ENCODE data around the gene GRIA3.

DNA sequence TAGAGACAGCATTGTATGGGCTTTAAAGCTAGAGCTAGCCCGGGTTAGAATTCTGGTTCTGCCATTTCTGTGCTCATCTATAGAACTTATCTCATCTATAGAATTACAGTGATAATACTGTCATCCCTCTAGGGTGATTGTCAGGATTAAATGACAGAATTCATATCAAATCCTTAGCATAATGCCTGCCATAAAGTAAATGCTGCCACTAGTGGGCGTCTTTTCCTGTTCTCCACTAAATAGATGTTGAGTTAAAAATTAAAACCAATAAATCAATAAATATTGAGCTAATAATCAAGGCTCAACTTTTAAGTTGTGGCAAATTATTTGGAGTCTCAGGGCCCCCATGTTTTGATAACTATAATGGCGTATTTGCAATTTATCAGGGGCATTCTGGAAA lies 19.7 kb downstream of the GRIA3 start:
- TF ChIP-seq FOXK2 (IDR thresholded peaks at IDR 0.05) = no peak
- TF ChIP-seq NFIC (IDR thresholded peaks at IDR 0.05; ENCODE audit: low read depth, low read length) = no peak
- no peak for TF ChIP-seq EP300 (IDR thresholded peaks at IDR 0.05; ENCODE audit: borderline replicate concordance in 1 of 2, control insufficient read depth in 1 of 2, low read depth in 2 of 2, low read length in 2 of 2)
- no peak for TF ChIP-seq POLR2A (IDR thresholded peaks at IDR 0.05; ENCODE audit: low read depth, low read length)
- no peak for TF ChIP-seq SRF (IDR thresholded peaks at IDR 0.05; ENCODE audit: low read depth in 2 of 2, low read length in 2 of 2)
- no peak for TF ChIP-seq TBL1XR1 (IDR thresholded peaks at IDR 0.05; ENCODE audit: low read depth, low read length)
- TF ChIP-seq TAF1 (IDR thresholded peaks at IDR 0.05; ENCODE audit: borderline replicate concordance, low read depth, low read length) = no peak
- TF ChIP-seq TCF7 (IDR thresholded peaks at IDR 0.05; ENCODE audit: borderline replicate concordance) = no peak
- TF ChIP-seq, protein P1, sequence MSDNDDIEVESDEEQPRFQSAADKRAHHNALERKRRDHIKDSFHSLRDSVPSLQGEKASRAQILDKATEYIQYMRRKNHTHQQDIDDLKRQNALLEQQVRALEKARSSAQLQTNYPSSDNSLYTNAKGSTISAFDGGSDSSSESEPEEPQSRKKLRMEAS (IDR thresholded peaks at IDR 0.05; ENCODE audit: low read depth, low read length) = no peak
- no peak for TF ChIP-seq POLR2AphosphoS5 (IDR thresholded peaks at IDR 0.05; ENCODE audit: low read length)
- no peak for TF ChIP-seq ZBED1 (IDR thresholded peaks at IDR 0.05; ENCODE audit: borderline replicate concordance)
